B cell (primary cell): ENCODE measurements around the gene PRR23E. TPM values are rescaled to one million over a fixed set of nuclear protein-coding genes. Genes with fewer than 3 reads are reported as not detected.

Experiments
- ATAC-seq: fragments of 200-7000 bp; cut with Tn5 transposase; one replicate; pipeline ENCODE4 v1.10.0; 2021; ENCODE audit warnings: low read depth, mild to moderate bottlenecking, moderate number of reproducible peaks, moderate library complexity
- CTCF ChIA-PET: fragments of 350-600 bp; sonication (Branson Sonifier 250); formaldehyde crosslinking; loops from one replicate; lab custom pipeline; 2021; ENCODE audit warnings: antibody characterized with exemption, inconsistent platforms; lab: Charles Lee
- POLR2A ChIA-PET: fragments of 350-600 bp; sonication (Branson Sonifier 250); formaldehyde crosslinking; loops from one replicate; lab custom pipeline; 2021; ENCODE audit warnings: antibody characterized with exemption; lab: Charles Lee
- DNase-seq: peaks from one replicate; pipeline ENCODE4 v3.0.0; 2013
- H2AFZ ChIP-seq: 2 replicates; pipeline ENCODE4 v1.6.1; 2012; ENCODE audit warnings: mild to moderate bottlenecking, low read depth, low read length; ENCODE audit not compliant: insufficient read depth, poor library complexity, severe bottlenecking
- H3K27ac ChIP-seq, 2 donors: 1 replicate in 1 of 2; 2 replicates in 1 of 2; pipeline ENCODE4 v1.5.1; 2012 to 2013; ENCODE audit warnings: low read length in 2 of 2, mild to moderate bottlenecking in 2 of 2, moderate library complexity in 1 of 2
- H3K27me3 ChIP-seq, 4 experiments: fragments of 200-600 bp in 1 of 4; sonication (generic) in 1 of 4; replicated peaks in 1 of 4; 1 replicate in 2 of 4; 2 replicates in 2 of 4; pipeline versions ENCODE4 v1.6.1 to v1.7.0; 2013 to 2016; ENCODE audit warnings: low read length in 3 of 4, mild to moderate bottlenecking in 2 of 4, mixed read lengths in 1 of 4, moderate library complexity in 1 of 4; ENCODE audit not compliant: insufficient read depth in 4 of 4, control insufficient read depth in 3 of 4; ENCODE audit errors: control extremely low read depth in 1 of 4
- H3K36me3 ChIP-seq, 2 experiments: replicated peaks in 1 of 2; 1 replicate in 1 of 2; 2 replicates in 1 of 2; pipeline versions ENCODE4 v1.6.1 to v1.7.1; 2013; ENCODE audit warnings: low read length in 1 of 2; ENCODE audit not compliant: insufficient read depth in 2 of 2, control insufficient read depth in 1 of 2; ENCODE audit errors: control extremely low read depth in 1 of 2, extremely low read depth in 1 of 2
- H3K4me1 ChIP-seq, 2 donors: fragments of 200-600 bp in 1 of 2; sonication (generic) in 1 of 2; 1 replicate in 1 of 2; 2 replicates in 1 of 2; pipeline versions ENCODE4 v1.5.1 to v1.6.1; 2013 to 2017; ENCODE audit warnings: low read length in 2 of 2; ENCODE audit not compliant: control insufficient read depth in 2 of 2, insufficient read depth in 2 of 2
- H3K4me2 ChIP-seq: replicated peaks from 2 replicates; pipeline ENCODE3; 2012; ENCODE audit warnings: mild to moderate bottlenecking, low read depth, low read length; ENCODE audit not compliant: poor library complexity, severe bottlenecking
- H3K4me3 ChIP-seq, 5 experiments: fragments of 200-600 bp in 1 of 5; sonication (generic) in 1 of 5; 1 replicate in 3 of 5; 2 replicates in 2 of 5; pipeline versions ENCODE4 v1.5.1 to v1.7.0; 2011 to 2016; ENCODE audit warnings: low read length in 4 of 5, mild to moderate bottlenecking in 4 of 5, low read depth in 2 of 5, control low read depth in 1 of 5, moderate library complexity in 1 of 5; ENCODE audit not compliant: insufficient read depth in 1 of 5; ENCODE audit errors: control extremely low read depth in 1 of 5, extremely low read depth in 1 of 5
- H3K79me2 ChIP-seq: fragments of 200-600 bp; sonication (generic); one replicate; pipeline ENCODE4 v1.6.0; 2016; ENCODE audit warnings: low read length; ENCODE audit not compliant: control insufficient read depth, insufficient read depth
- H3K9ac ChIP-seq: fragments of 200-600 bp; sonication (generic); 2 replicates; pipeline ENCODE4 v1.6.1; 2017; ENCODE audit warnings: mild to moderate bottlenecking, low read length, moderate library complexity
- H3K9me3 ChIP-seq, 3 donors: one replicate each; pipeline versions ENCODE4 v1.6.1 to v1.7.1; 2013; ENCODE audit warnings: low read length in 2 of 3; ENCODE audit not compliant: control insufficient read depth in 2 of 3, insufficient read depth in 1 of 3; ENCODE audit errors: control extremely low read depth in 1 of 3
- H4K20me1 ChIP-seq: 2 replicates; pipeline ENCODE4 v1.6.0; 2012; ENCODE audit warnings: mild to moderate bottlenecking, low read length; ENCODE audit not compliant: insufficient read depth, control insufficient read depth, poor library complexity, severe bottlenecking
- H3K27ac Mint-ChIP-seq: one replicate; pipeline ENCODE4 v1.8.0; 2021; ENCODE audit warnings: mixed read lengths
- H3K27me3 Mint-ChIP-seq: one replicate; pipeline ENCODE4 v1.8.0; 2021; ENCODE audit warnings: mixed read lengths
- H3K4me1 Mint-ChIP-seq: one replicate; pipeline ENCODE4 v1.8.0; 2021; ENCODE audit warnings: mixed read lengths
- H3K4me3 Mint-ChIP-seq: one replicate; pipeline ENCODE4 v1.8.0; 2021; ENCODE audit warnings: mixed read lengths
- H3K9me3 Mint-ChIP-seq: one replicate; pipeline ENCODE4 v1.8.0; 2022; ENCODE audit warnings: mixed read lengths; ENCODE audit not compliant: insufficient read depth
- CTCF ChIP-seq: fragments of 200-600 bp; IDR thresholded peaks from one replicate; pipeline ENCODE4 v1.8.0; 2022; ENCODE audit warnings: antibody characterized with exemption, mild to moderate bottlenecking
- EZH2 ChIP-seq: IDR thresholded peaks from 2 replicates; pipeline ENCODE4 v1.6.1; 2012; ENCODE audit warnings: borderline replicate concordance, low read depth, mild to moderate bottlenecking, moderate library complexity, low read length; ENCODE audit not compliant: insufficient read depth, poor library complexity, severe bottlenecking
- WGBS: methylation state at CpG from one replicate; pipeline ENCODE4 v1.1.5; 2013; ENCODE audit warnings: missing lambda C conversion rate; ENCODE audit not compliant: insufficient coverage; 5-methylcytosine and 5-hydroxymethylcytosine counted together
- intact Hi-C: fragments of 100-400 bp; cut with micrococcal nuclease; formaldehyde crosslinking; loops from one replicate; pipeline ENCODE4 v1.10.0; 2022
- polyA plus RNA-seq: library from polyadenylated mRNA; depleted of rRNA; stranded (reverse); fragments of >200 nt; gene quantifications from 2 replicates; pipeline ENCODE4 v1.2.3, GENCODE V29; 2012
- total RNA-seq, 2 donors: library from RNA; stranded (reverse); fragments of 120-200 nt in 1 of 2; gene quantifications; 1 replicate in 1 of 2; 2 replicates in 1 of 2; pipeline versions ENCODE4 v1.2.3 to v1.2.4, GENCODE V29; 2013 to 2022

Gene PRR23E
- total and polyA plus RNA-seq, 2 donors (not counting 1 experiment from before 2014, with no cell fraction given), result not detected

GRCh38 chr3:127185962-127186674 lies 6.8 kb upstream of the PRR23E start:
- no peak overlapping the region for H3K4me3 ChIP-seq
- H3K4me2 ChIP-seq, result no peak overlapping the region
- H3K4me1 ChIP-seq, result no peaks in the 10 kb centered on the region
- no peaks in the 10 kb centered on the region for H3K4me1 Mint-ChIP-seq
- no peak overlapping the region for H3K4me3 Mint-ChIP-seq
- H3K27me3 Mint-ChIP-seq, result no peaks in the 10 kb centered on the region
- no peak overlapping the region for H3K9ac ChIP-seq
- no peaks in the 10 kb centered on the region for H3K79me2 ChIP-seq
- no peak overlapping the region for H3K27ac ChIP-seq
- ATAC-seq, result no peak
- peaks cover 3% of the 10 kb centered on the region for H3K9me3 Mint-ChIP-seq
- ChIA-PET CTCF (no interaction called here), POLR2A (no interaction called here)
- no peak for DNase-seq
- intact Hi-C loops, result no loop called here
- no peaks in the 10 kb centered on the region for H3K27me3 ChIP-seq
- H3K27ac Mint-ChIP-seq, result no peak overlapping the region
- WGBS, result 76% methylated on average over 3 of the region's 4 CpGs
- H3K36me3 ChIP-seq, result no peaks in the 10 kb centered on the region
- H3K9me3 ChIP-seq, result peaks cover 0 to 3% (median 1%) of the 10 kb centered on the region in 3 donors
- no peak overlapping the region for H2AFZ ChIP-seq
- TF ChIP-seq CTCF (no peak), EZH2 (no peak)
- no peaks in the 10 kb centered on the region for H4K20me1 ChIP-seq

DNA sequence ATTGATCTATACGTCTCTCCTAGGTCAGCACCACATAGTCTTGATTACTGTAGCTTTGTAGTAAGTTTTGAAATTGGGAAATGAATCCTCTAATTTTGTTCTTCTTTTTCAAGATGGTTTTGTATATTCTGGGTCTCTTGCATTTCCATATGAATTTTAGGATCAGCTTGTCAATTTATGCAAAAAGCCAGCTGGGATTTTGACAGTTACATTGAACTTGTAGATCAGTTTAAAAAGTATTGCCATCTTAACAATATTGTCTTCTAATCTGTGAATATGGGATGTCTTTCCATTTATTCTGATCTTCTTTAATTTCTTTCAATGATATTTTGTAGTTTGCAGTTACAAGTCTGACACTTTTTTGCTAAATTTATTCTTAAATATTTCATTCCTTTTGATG lies 5.6 kb upstream of the PRR23E start:
- Histone ChIP-seq H3K9ac (no peak overlapping the region), H3K27ac (no peak overlapping the region), H3K9me3 (peaks cover 1 to 4% (median 3%) of the 10 kb centered on the region in 3 donors), H3K4me3 (no peak overlapping the region), H3K36me3 (no peaks in the 10 kb centered on the region), H3K79me2 (no peaks in the 10 kb centered on the region), H2AFZ (no peak overlapping the region), H3K4me2 (no peak overlapping the region), H4K20me1 (no peaks in the 10 kb centered on the region), H3K27me3 (no peaks in the 10 kb centered on the region), H3K4me1 (no peaks in the 10 kb centered on the region)
- H3K9me3 Mint-ChIP-seq, result peaks cover 3% of the 10 kb centered on the region
- no peak overlapping the region for H3K4me3 Mint-ChIP-seq
- no peaks in the 10 kb centered on the region for H3K4me1 Mint-ChIP-seq
- TF ChIP-seq CTCF, result no peak
- no peak for TF ChIP-seq EZH2
- ATAC-seq (no peak), DNase-seq (no peak)
- no peak overlapping the region for H3K27ac Mint-ChIP-seq
- CTCF ChIA-PET, result no interaction called here
- WGBS, result no CpG with 5 or more reads among the region's 1 CpG
- H3K27me3 Mint-ChIP-seq, result no peaks in the 10 kb centered on the region
- intact Hi-C loops, result no loop called here
- POLR2A ChIA-PET, result no interaction called here
